ENCODE results near the gene CFAP251. TPM values are rescaled to one million over a fixed set of nuclear protein-coding genes. Genes with fewer than 3 reads are reported as not detected.

CFAP251 gene
- total and polyA plus RNA-seq, 12 donors = 0.52 to 4.6 (median 1.5) TPM

GRCh38 chr12:122052285-122052684 is 133.9 kb downstream of the CFAP251 start:
- no peaks in the 10 kb centered on the region for H3K27me3 ChIP-seq
- no peak for DNase-seq
- intact Hi-C loops (cut with DNase I) = loop anchor here in 7 of 10 donors (5.0 to 10.0 kb wide), 5 partner anchors 133 to 153 kb away; partner anchors contain the start of genes B3GNT4 (in 2 of the 7), CFAP251 (in 1 of the 7) and LRRC43 (in 1 of the 7)
- no peak overlapping the region for H3K4me3 ChIP-seq
- no peaks in the 10 kb centered on the region for H3K9me3 ChIP-seq
- H3K4me1 ChIP-seq = peaks cover 12 to 33% (median 24%) of the 10 kb centered on the region in 9 donors
- peak overlapping the region in 9 of 10 donors; percentile 83 to 91 (median 90) for H3K27ac ChIP-seq
- ATAC-seq = no peak
- H3K36me3 ChIP-seq = peaks cover 0 to 46% (median 10%) of the 10 kb centered on the region in 9 donors
- no peak for TF ChIP-seq CTCF (IDR thresholded peaks at IDR 0.05)
- 68 to 87% methylated on average over 2 of the region's 2 CpGs for WGBS, 2 donors

Other genes starting within 250 kb of the CFAP251 start
- under 1 TPM in 5 of 10 donors, not detected in 5; 0.17 to 0.28 (median 0.18) TPM for gene MORN3, start 248.9 kb upstream of the CFAP251 start, total RNA-seq
- under 1 TPM; 0.15 to 0.19 TPM for gene MORN3, start 248.9 kb upstream of the CFAP251 start, polyA plus RNA-seq
- gene TMEM120B, start 205.8 kb upstream of the CFAP251 start, total RNA-seq = 10 to 100 TPM in 2 of 10 donors, 1 to 10 TPM in 8; 5.3 to 12.3 (median 7.3) TPM
- 10 to 100 TPM in 1 of 2 donors, 1 to 10 TPM in 1; 7.7 to 12.7 TPM for gene TMEM120B, start 205.8 kb upstream of the CFAP251 start, polyA plus RNA-seq
- 10 to 100 TPM; 19.8 to 45.6 (median 27.2) TPM for gene RHOF, start 124.9 kb upstream of the CFAP251 start, total RNA-seq
- 10 to 100 TPM; 16.5 to 16.6 TPM for gene RHOF, start 124.9 kb upstream of the CFAP251 start, polyA plus RNA-seq
- gene SETD1B, start 114.6 kb upstream of the CFAP251 start, total RNA-seq = 10 to 100 TPM; 10.3 to 14.8 (median 11.2) TPM
- gene SETD1B, start 114.6 kb upstream of the CFAP251 start, polyA plus RNA-seq = 10 to 100 TPM in 1 of 2 donors, 1 to 10 TPM in 1; 2.8 to 11.9 TPM
- gene HPD, start 59.7 kb upstream of the CFAP251 start, total RNA-seq = 1 to 10 TPM in 6 of 10 donors, under 1 TPM in 4; 0.24 to 3.4 (median 1.2) TPM
- 1 to 10 TPM; 1.0 to 1.3 TPM for gene HPD, start 59.7 kb upstream of the CFAP251 start, polyA plus RNA-seq
- 10 to 100 TPM; 29.3 to 39.9 (median 34.4) TPM for gene PSMD9, start 29.8 kb upstream of the CFAP251 start, total RNA-seq
- gene PSMD9, start 29.8 kb upstream of the CFAP251 start, polyA plus RNA-seq = 100 to 1,000 TPM in 1 of 2 donors, 10 to 100 TPM in 1; 13.6 to 117 TPM
- gene BCL7A, start 103.3 kb downstream of the CFAP251 start, total RNA-seq = 10 to 100 TPM; 13.2 to 25.7 (median 16.2) TPM
- 1 to 10 TPM; 3.4 to 4.9 TPM for gene BCL7A, start 103.3 kb downstream of the CFAP251 start, polyA plus RNA-seq
- 10 to 100 TPM; 17.3 to 37.9 (median 20.9) TPM for gene MLXIP, start 160.2 kb downstream of the CFAP251 start, total RNA-seq
- gene MLXIP, start 160.2 kb downstream of the CFAP251 start, polyA plus RNA-seq = 10 to 100 TPM; 11.5 to 26.6 TPM

Data from heart right ventricle (tissue), 16 donors.